H1 (cell line): Measurements from ENCODE around the gene TAS2R41. TPM values are rescaled to one million over a fixed set of nuclear protein-coding genes. Genes with fewer than 3 reads are reported as not detected.
"Not testable (repeated sequence)": the region's sequence is repeated elsewhere in the genome, so short reads cannot be mapped to it uniquely, and the experiment has no call there.

Experiments used
- CTCF ChIA-PET: fragments of 300-600 bp; sonication (Branson Sonifier 250); formaldehyde crosslinking; loops from one replicate; lab custom pipeline; 2021; ENCODE audit not compliant: partially characterized antibody; lab: Charles Lee
- POLR2A ChIA-PET: fragments of 300-600 bp; sonication (Branson Sonifier 250); formaldehyde crosslinking; loops from one replicate; lab custom pipeline; 2021; ENCODE audit warnings: inconsistent platforms; ENCODE audit not compliant: partially characterized antibody; lab: Charles Lee
- DNase-seq, 2 experiments: peaks; one replicate each; pipeline versions ENCODE4 v3.0.0 to v3.0.0-alpha.2; 2010 to 2022; ENCODE audit warnings: low spot score in 2 of 2, low read depth in 1 of 2, mixed read lengths in 1 of 2
- FAIRE-seq: peaks from 2 replicates; lab custom pipeline; 2011; peaks lifted over from hg19 to GRCh38; lab: Jason Lieb, UNC
- H2AFZ ChIP-seq: 2 replicates; pipeline ENCODE4 v1.8.1; 2012; ENCODE audit warnings: low read length, inconsistent platforms
- H2AK5ac ChIP-seq: 2 replicates; pipeline ENCODE4 v1.6.1; 2013; ENCODE audit warnings: low read depth, low read length
- H2BK120ac ChIP-seq: replicated peaks from 2 replicates; pipeline ENCODE3; 2013; ENCODE audit warnings: low read depth, low read length, inconsistent platforms
- H2BK12ac ChIP-seq: 2 replicates; pipeline ENCODE4 v1.6.1; 2013; ENCODE audit warnings: low read depth, low read length
- H2BK15ac ChIP-seq: 2 replicates; pipeline ENCODE4 v1.6.1; 2013; ENCODE audit warnings: low read length
- H2BK20ac ChIP-seq: 2 replicates; pipeline ENCODE4 v1.6.1; 2013; ENCODE audit warnings: low read length
- H2BK5ac ChIP-seq: 2 replicates; pipeline ENCODE4 v1.6.1; 2013; ENCODE audit warnings: low read depth, low read length
- H3K14ac ChIP-seq: 2 replicates; pipeline ENCODE4 v1.6.1; 2013; ENCODE audit warnings: inconsistent platforms; ENCODE audit not compliant: insufficient read length
- H3K18ac ChIP-seq: 2 replicates; pipeline ENCODE4 v1.6.1; 2013; ENCODE audit warnings: low read length; ENCODE audit errors: extremely low read depth
- H3K23ac ChIP-seq: 2 replicates; pipeline ENCODE4 v1.6.1; 2013; ENCODE audit warnings: inconsistent platforms; ENCODE audit not compliant: insufficient read length
- H3K23me2 ChIP-seq: 2 replicates; pipeline ENCODE4 v1.6.1; 2013; ENCODE audit warnings: low read depth, low read length
- H3K27ac ChIP-seq: 2 replicates; pipeline ENCODE4 v1.6.1; 2011; ENCODE audit warnings: low read depth, low read length, inconsistent platforms
- H3K27me3 ChIP-seq, 4 experiments: replicated peaks in 1 of 4; 1 replicate in 1 of 4; 2 replicates in 3 of 4; pipeline versions ENCODE4 v1.6.1 to v1.8.1; 2011 to 2013; ENCODE audit warnings: low read length in 3 of 4, mild to moderate bottlenecking in 3 of 4, inconsistent platforms in 2 of 4, mixed read lengths in 2 of 4, moderate library complexity in 1 of 4; ENCODE audit not compliant: control insufficient read depth in 3 of 4, insufficient read depth in 3 of 4; ENCODE audit errors: extremely low read depth in 1 of 4
- H3K36me3 ChIP-seq, 4 experiments: 2 replicates each; pipeline versions ENCODE4 v1.6.1 to v1.8.1; 2011 to 2013; ENCODE audit warnings: mild to moderate bottlenecking in 4 of 4, low read length in 3 of 4, moderate library complexity in 2 of 4, control low read depth in 1 of 4, inconsistent platforms in 1 of 4; ENCODE audit not compliant: insufficient read depth in 4 of 4, control insufficient read depth in 2 of 4
- H3K4ac ChIP-seq: replicated peaks from 2 replicates; pipeline ENCODE3; 2013; ENCODE audit warnings: low read length, low read depth, mixed read lengths, inconsistent platforms; ENCODE audit not compliant: insufficient read length
- H3K4me1 ChIP-seq, 4 experiments: replicated peaks in 1 of 4; 1 replicate in 1 of 4; 2 replicates in 3 of 4; pipeline versions ENCODE4 v1.6.1 to v1.8.1; 2011 to 2013; ENCODE audit warnings: low read length in 3 of 4, inconsistent platforms in 2 of 4, mixed read lengths in 1 of 4; ENCODE audit not compliant: insufficient read depth in 4 of 4, control insufficient read depth in 3 of 4
- H3K4me2 ChIP-seq, 2 experiments: 2 replicates each; pipeline versions ENCODE4 v1.6.1 to v1.8.1; 2011 to 2013; ENCODE audit warnings: low read depth in 2 of 2, low read length in 2 of 2, control low read depth in 1 of 2, inconsistent platforms in 1 of 2, mild to moderate bottlenecking in 1 of 2; ENCODE audit not compliant: insufficient read depth in 1 of 2
- H3K4me3 ChIP-seq, 4 experiments: fragments of 200-600, 300-600 bp in 1 of 4; sonication (generic), shearing (Covaris generic), sonication (Bioruptor Twin) in 1 of 4; 2 replicates each; pipeline versions ENCODE4 v1.5.1 to v1.8.1; 2011 to 2016; ENCODE audit warnings: low read length in 4 of 4, low read depth in 3 of 4, control low read depth in 2 of 4, inconsistent platforms in 2 of 4, mild to moderate bottlenecking in 2 of 4, mixed read lengths in 1 of 4, moderate library complexity in 1 of 4; ENCODE audit not compliant: insufficient read depth in 2 of 4; ENCODE audit errors: extremely low read depth in 1 of 4
- H3K56ac ChIP-seq: replicated peaks from 2 replicates; pipeline ENCODE3; 2013; ENCODE audit warnings: low read depth, mild to moderate bottlenecking, mixed read lengths, low read length, inconsistent platforms; ENCODE audit not compliant: insufficient read length
- H3K79me1 ChIP-seq: 2 replicates; pipeline ENCODE4 v1.6.1; 2013; ENCODE audit warnings: low read depth, low read length, control low read depth
- H3K79me2 ChIP-seq, 2 experiments: 2 replicates each; pipeline versions ENCODE4 v1.6.1 to v1.8.1; 2012 to 2013; ENCODE audit warnings: low read length in 2 of 2, mild to moderate bottlenecking in 2 of 2, inconsistent platforms in 1 of 2; ENCODE audit not compliant: insufficient read depth in 2 of 2, control insufficient read depth in 1 of 2
- H3K9ac ChIP-seq, 4 experiments: replicated peaks in 1 of 4; 1 replicate in 1 of 4; 2 replicates in 3 of 4; pipeline versions ENCODE4 v1.6.1 to v1.8.1; 2011 to 2013; ENCODE audit warnings: low read depth in 3 of 4, low read length in 3 of 4, control low read depth in 2 of 4, mild to moderate bottlenecking in 2 of 4, moderate library complexity in 2 of 4, inconsistent platforms in 1 of 4; ENCODE audit errors: extremely low read depth in 1 of 4
- H3K9me3 ChIP-seq, 2 experiments: 2 replicates each; pipeline versions ENCODE4 v1.6.1 to v1.8.1; 2012 to 2013; ENCODE audit warnings: mild to moderate bottlenecking in 2 of 2, moderate library complexity in 2 of 2, control low read depth in 1 of 2, inconsistent platforms in 1 of 2, low read depth in 1 of 2, low read length in 1 of 2, mixed read lengths in 1 of 2; ENCODE audit not compliant: insufficient read depth in 2 of 2
- H4K20me1 ChIP-seq, 2 experiments: replicated peaks in 1 of 2; 2 replicates each; pipeline versions ENCODE3 to v1.8.1; 2011 to 2013; ENCODE audit warnings: inconsistent platforms in 2 of 2, low read length in 2 of 2, mild to moderate bottlenecking in 1 of 2; ENCODE audit not compliant: insufficient read depth in 2 of 2, control insufficient read depth in 1 of 2
- H4K5ac ChIP-seq: 2 replicates; pipeline ENCODE4 v1.6.1; 2013; ENCODE audit warnings: low read length, low read depth, mixed read lengths, inconsistent platforms; ENCODE audit not compliant: insufficient read length
- H4K8ac ChIP-seq: 2 replicates; pipeline ENCODE4 v1.8.0; 2013; ENCODE audit warnings: mild to moderate bottlenecking, moderate library complexity, low read length, inconsistent platforms; ENCODE audit not compliant: insufficient read depth; ENCODE audit errors: extremely low read depth
- H4K91ac ChIP-seq: replicated peaks from 2 replicates; pipeline ENCODE3; 2013; ENCODE audit warnings: low read length, mixed read lengths, inconsistent platforms; ENCODE audit not compliant: insufficient read length
- KDM5A ChIP-seq: fragments of 200-600 bp; IDR thresholded peaks from 2 replicates; pipeline ENCODE4 v1.7.1; 2012; ENCODE audit warnings: mild to moderate bottlenecking, low read length, inconsistent platforms, mixed read lengths
- YY1 ChIP-seq: IDR thresholded peaks from 2 replicates; pipeline ENCODE4 v1.6.1; 2011; ENCODE audit warnings: low read depth, mild to moderate bottlenecking, low read length
- WGBS, 2 experiments: shearing (Covaris generic) in 1 of 2; methylation state at CpG; one replicate each; pipeline versions ENCODE4 v1.1.6 to v1.1.7; 2013 to 2015; ENCODE audit warnings: low lambda C conversion rate in 2 of 2, mixed read lengths in 2 of 2, inconsistent platforms in 1 of 2, low coverage in 1 of 2, missing lambda C conversion rate in 1 of 2; ENCODE audit not compliant: insufficient replicate concordance in 2 of 2, insufficient coverage in 1 of 2, insufficient read length in 1 of 2; ENCODE audit errors: extremely low coverage in 1 of 2, missing lambda C conversion rate in 1 of 2; 5-methylcytosine and 5-hydroxymethylcytosine counted together
- polyA plus RNA-seq, 7 experiments: library from polyadenylated mRNA; depleted of rRNA in 3 of 7; stranded (reverse) in 5 of 7; unstranded in 2 of 7; fragments of >200 nt in 5 of 7; fragments of 200-250 nt in 2 of 7; gene quantifications; 1 replicate in 5 of 7; 2 replicates in 1 of 7; 4 replicates in 1 of 7; pipeline versions ENCODE4 v1.2.1 to v1.2.3, GENCODE V29; 2011 to 2013; ENCODE audit warnings: missing spikeins in 2 of 7, mixed read lengths in 2 of 7
- total RNA-seq: library from RNA; stranded (reverse); fragmentation: NEBNext Ultra II Directional; extraction: Animal tissue kit (Norgen Biotek cat#: 25700); gene quantifications from 2 replicates; pipeline ENCODE4 v1.2.1, GENCODE V29; 2021

TAS2R41 gene
- total and polyA plus RNA-seq, 2 of the 8 experiments (the other 6 are each of a cell fraction or from before 2014, with no cell fraction given), result 0.12 TPM; not detected in 1

GRCh38 chr7:143519411-143520131 is 41.9 kb downstream of the TAS2R41 start (continued):
- TF ChIP-seq KDM5A, result no peak
- no peak for TF ChIP-seq YY1

GRCh38 chr7:143522309-143522916 is 44.7 kb downstream of the TAS2R41 start:
- H3K27ac ChIP-seq, H2AFZ ChIP-seq, H3K79me2 ChIP-seq, H2BK120ac ChIP-seq, H3K14ac ChIP-seq, H3K4me2 ChIP-seq, H4K5ac ChIP-seq, H3K23ac ChIP-seq, H3K4me3 ChIP-seq, H2BK12ac ChIP-seq, H4K20me1 ChIP-seq, H3K9ac ChIP-seq, POLR2A ChIA-PET, DNase-seq, H3K79me1 ChIP-seq, H3K27me3 ChIP-seq, H3K56ac ChIP-seq, H3K36me3 ChIP-seq, H2BK20ac ChIP-seq, H2AK5ac ChIP-seq, H2BK15ac ChIP-seq, H3K4ac ChIP-seq, CTCF ChIA-PET, H4K8ac ChIP-seq, H3K23me2 ChIP-seq, H2BK5ac ChIP-seq, H3K18ac ChIP-seq, H3K9me3 ChIP-seq, H4K91ac ChIP-seq: not testable (repeated sequence)
- WGBS, 2 experiments, result no CpG with 5 or more reads among the region's 9 CpGs
- FAIRE-seq, result peak; percentile 91
- peaks cover under 1 to 10% (median 2%) of the 10 kb centered on the region in 4 experiments; a peak in 3 of 7 replicates for H3K4me1 ChIP-seq
